Naive thymus-derived CD4-positive, alpha-beta T cell (primary cell): ENCODE measurements around the gene ATP8A1. TPM values are rescaled to one million over a fixed set of nuclear protein-coding genes. Genes with fewer than 3 reads are reported as not detected.

Source experiments
- ATAC-seq: fragments of 150-1000 bp; cut with Tn5 transposase; 2 replicates; pipeline ENCODE4 v1.10.0; 2021; ENCODE audit warnings: mild to moderate bottlenecking, moderate library complexity
- CTCF ChIA-PET: fragments of 350-600 bp; sonication (Branson Sonifier 250); formaldehyde crosslinking; loops from one replicate; lab custom pipeline; 2021; ENCODE audit warnings: antibody characterized with exemption; lab: Charles Lee
- POLR2A ChIA-PET: fragments of 350-600 bp; sonication (Branson Sonifier 250); formaldehyde crosslinking; loops from one replicate; lab custom pipeline; 2021; ENCODE audit warnings: antibody characterized with exemption, inconsistent platforms; lab: Charles Lee
- DNase-seq, 9 donors: peaks; one replicate each; pipeline versions ENCODE4 v3.0.0 to v3.0.0-alpha.2; 2020 to 2022; ENCODE audit warnings: mixed read lengths in 1 of 9
- H3K27ac ChIP-seq: one replicate; pipeline ENCODE4 v1.7.0; 2013; ENCODE audit warnings: mild to moderate bottlenecking, low read depth, low read length, moderate library complexity
- H3K27me3 ChIP-seq, 2 donors: one replicate each; pipeline ENCODE4 v1.7.0; 2013; ENCODE audit warnings: low read length in 2 of 2, mild to moderate bottlenecking in 2 of 2, moderate library complexity in 2 of 2; ENCODE audit not compliant: control insufficient read depth in 2 of 2, insufficient read depth in 2 of 2
- H3K36me3 ChIP-seq, 3 experiments: 1 replicate in 2 of 3; 2 replicates in 1 of 3; pipeline ENCODE4 v1.7.0; 2013; ENCODE audit warnings: low read length in 3 of 3, mild to moderate bottlenecking in 3 of 3, moderate library complexity in 1 of 3; ENCODE audit not compliant: insufficient read depth in 3 of 3, control insufficient read depth in 2 of 3
- H3K4me1 ChIP-seq, 2 donors: one replicate each; pipeline ENCODE4 v1.7.0; 2013; ENCODE audit warnings: low read length in 2 of 2, mild to moderate bottlenecking in 2 of 2, moderate library complexity in 1 of 2; ENCODE audit not compliant: control insufficient read depth in 2 of 2, insufficient read depth in 2 of 2
- H3K4me3 ChIP-seq: 2 replicates; pipeline ENCODE4 v1.7.0; 2013; ENCODE audit warnings: mild to moderate bottlenecking, low read length
- H3K9me3 ChIP-seq, 3 experiments: 1 replicate in 2 of 3; 2 replicates in 1 of 3; pipeline ENCODE4 v1.7.0; 2013; ENCODE audit warnings: low read length in 3 of 3; ENCODE audit not compliant: control insufficient read depth in 2 of 3
- H3K27ac Mint-ChIP-seq, 9 donors: one replicate each; pipeline ENCODE4 v1.8.0; 2020 to 2022; ENCODE audit warnings: mixed read lengths in 9 of 9, mild to moderate bottlenecking in 8 of 9, moderate library complexity in 5 of 9, inconsistent platforms in 2 of 9
- H3K27me3 Mint-ChIP-seq, 5 donors: one replicate each; pipeline ENCODE4 v1.8.0; 2021 to 2022; ENCODE audit warnings: mixed read lengths in 5 of 5, mild to moderate bottlenecking in 1 of 5
- H3K36me3 Mint-ChIP-seq, 5 donors: one replicate each; pipeline ENCODE4 v1.8.0; 2020 to 2022; ENCODE audit warnings: mixed read lengths in 5 of 5, mild to moderate bottlenecking in 3 of 5, inconsistent platforms in 1 of 5
- H3K4me1 Mint-ChIP-seq, 7 donors: one replicate each; pipeline ENCODE4 v1.8.0; 2020 to 2022; ENCODE audit warnings: mixed read lengths in 7 of 7, mild to moderate bottlenecking in 3 of 7, inconsistent platforms in 1 of 7
- H3K4me3 Mint-ChIP-seq, 10 donors: one replicate each; pipeline ENCODE4 v1.8.0; 2020 to 2022; ENCODE audit warnings: mild to moderate bottlenecking in 10 of 10, mixed read lengths in 10 of 10, moderate library complexity in 6 of 10, inconsistent platforms in 2 of 10
- H3K9me3 Mint-ChIP-seq, 11 donors: one replicate each; pipeline ENCODE4 v1.8.0; 2020 to 2022; ENCODE audit warnings: mixed read lengths in 11 of 11, mild to moderate bottlenecking in 4 of 11, inconsistent platforms in 1 of 11, moderate library complexity in 1 of 11
- intact Hi-C, 2 donors: fragments of 100-400 bp; cut with micrococcal nuclease; formaldehyde crosslinking; loops; one replicate each; pipeline ENCODE4 v1.15.1; 2023
- polyA plus RNA-seq, 2 donors: library from polyadenylated mRNA; unstranded; fragments of 300-500 nt; fragmentation: Illumina TruSeq; gene quantifications; one replicate each; pipeline ENCODE4 v1.2.3, GENCODE V29; 2021
- total RNA-seq, 6 experiments: library from RNA in 5 of 6; stranded (reverse) in 5 of 6; gene quantifications; 1 replicate in 5 of 6; 2 replicates in 1 of 6; pipeline ENCODE4 v1.2.3 and lab custom pipeline; 2021 to 2026

Gene ATP8A1
- total and polyA plus RNA-seq, 7 experiments from 2014 or later: 8.8 to 66.8 (median 48.5) TPM

GRCh38 chr4:42371305-42372252 lies 285.3 kb downstream of the ATP8A1 start:
- no peaks in the 10 kb centered on the region for H3K36me3 ChIP-seq
- intact Hi-C loops: loop anchor here (1.0 kb wide), 2 partner anchors 149 to 494 kb away; no protein-coding TSS in a partner anchor
- H3K27ac Mint-ChIP-seq: no peak overlapping the region

GRCh38 chr4:42369489-42369888 lies 287.4 kb downstream of the ATP8A1 start:
- Histone ChIP-seq H3K9me3 (no peaks in the 10 kb centered on the region), H3K27me3 (no peaks in the 10 kb centered on the region), H3K36me3 (no peaks in the 10 kb centered on the region), H3K27ac (no peak overlapping the region), H3K4me3 (no peak overlapping the region), H3K4me1 (no peaks in the 10 kb centered on the region)
- no peaks in the 10 kb centered on the region for H3K36me3 Mint-ChIP-seq
- H3K9me3 Mint-ChIP-seq: peaks cover 0 to 6% (median 0%) of the 10 kb centered on the region in 11 donors
- no peaks in the 10 kb centered on the region for H3K4me1 Mint-ChIP-seq
- ATAC-seq (no peak), DNase-seq (no peak)
- H3K27ac Mint-ChIP-seq: no peak overlapping the region
- H3K4me3 Mint-ChIP-seq: no peak overlapping the region
- intact Hi-C loops: no loop called here
- H3K27me3 Mint-ChIP-seq: peaks cover 5 to 27% (median 8%) of the 10 kb centered on the region in 5 donors
- ChIA-PET CTCF (no interaction called here), POLR2A (no interaction called here)

More at GRCh38 chr4:42371305-42372252, 285.3 kb downstream of the ATP8A1 start:
- ChIA-PET POLR2A (no interaction called here), CTCF (interaction anchor here (0.5 to 1.0 kb wide), 2 partner anchors 149 to 365 kb away, joined by 3 to 4 read pairs; no protein-coding TSS in a partner anchor)
- Mint-ChIP-seq H3K36me3 (no peaks in the 10 kb centered on the region), H3K27me3 (peaks cover 7 to 30% (median 22%) of the 10 kb centered on the region in 5 donors), H3K4me1 (no peaks in the 10 kb centered on the region), H3K9me3 (peaks cover 0 to 6% (median 2%) of the 10 kb centered on the region in 11 donors), H3K4me3 (no peak overlapping the region)
- Histone ChIP-seq H3K4me1 (no peaks in the 10 kb centered on the region), H3K4me3 (no peak overlapping the region), H3K9me3 (no peaks in the 10 kb centered on the region), H3K27me3 (no peaks in the 10 kb centered on the region), H3K27ac (no peak overlapping the region)
- DNase-seq: peak in 2 of 9 donors; percentile 3 to 4
- ATAC-seq: no peak

GRCh38 chr4:42366959-42367358 lies 289.9 kb downstream of the ATP8A1 start:
- Histone ChIP-seq H3K4me3 (no peak overlapping the region), H3K27me3 (no peaks in the 10 kb centered on the region), H3K36me3 (no peaks in the 10 kb centered on the region), H3K9me3 (no peaks in the 10 kb centered on the region), H3K4me1 (no peaks in the 10 kb centered on the region), H3K27ac (no peak overlapping the region)
- H3K4me1 Mint-ChIP-seq: no peaks in the 10 kb centered on the region
- H3K9me3 Mint-ChIP-seq: peaks cover 0 to 6% (median 1%) of the 10 kb centered on the region in 11 donors
- ATAC-seq (no peak), DNase-seq (no peak)
- peaks cover 0 to 4% (median 0%) of the 10 kb centered on the region in 5 donors for H3K36me3 Mint-ChIP-seq
- H3K27ac Mint-ChIP-seq: no peak overlapping the region
- CTCF ChIA-PET: interaction anchor here (0.6 kb wide), 1 partner anchor 1055 kb away, joined by 3 read pairs; no protein-coding TSS in a partner anchor
- intact Hi-C loops: no loop called here
- H3K4me3 Mint-ChIP-seq: no peak overlapping the region
- H3K27me3 Mint-ChIP-seq: peaks cover 5 to 28% (median 13%) of the 10 kb centered on the region in 5 donors
- POLR2A ChIA-PET: no interaction called here

DNA sequence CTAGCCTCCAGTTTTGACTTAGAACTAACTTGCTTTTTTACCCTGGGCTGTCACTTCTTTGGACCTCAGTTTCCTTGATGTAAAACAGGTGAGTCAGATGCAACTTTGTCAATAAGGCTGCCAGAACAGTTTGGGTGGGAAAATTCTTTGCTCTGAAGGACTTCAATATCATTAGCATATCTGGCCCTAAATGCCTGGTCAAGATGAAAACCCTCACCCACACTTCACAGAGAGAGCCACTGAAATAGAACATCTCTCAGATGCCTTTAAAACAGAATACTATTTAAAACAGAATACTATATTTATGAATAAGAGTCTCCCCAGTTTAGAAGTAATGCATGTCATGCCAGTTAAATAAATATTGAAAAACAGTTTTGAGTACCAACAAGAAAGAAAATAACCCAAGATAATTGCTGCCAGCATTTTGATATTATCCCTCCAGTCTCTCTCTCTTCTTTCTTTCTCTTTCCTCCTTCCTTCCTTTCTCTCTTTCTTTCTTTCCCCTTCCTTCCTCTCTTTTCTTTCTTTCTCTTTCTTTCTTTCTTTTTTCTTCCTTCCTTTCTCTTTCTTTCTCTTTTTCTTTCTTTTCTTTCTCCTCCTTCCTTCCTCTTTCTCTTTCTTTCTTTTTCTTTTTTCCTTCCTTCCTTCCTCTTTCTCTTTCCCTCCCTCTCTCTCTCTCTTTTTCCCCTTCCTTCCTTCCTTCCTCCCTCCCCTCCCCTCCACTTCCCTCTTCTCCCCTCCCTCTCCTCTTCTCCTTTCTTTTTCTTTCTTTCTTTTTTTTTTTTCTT lies 292.4 kb downstream of the ATP8A1 start:
- Histone ChIP-seq H3K27ac (no peak overlapping the region), H3K27me3 (no peaks in the 10 kb centered on the region), H3K9me3 (no peaks in the 10 kb centered on the region), H3K36me3 (no peaks in the 10 kb centered on the region), H3K4me1 (no peaks in the 10 kb centered on the region), H3K4me3 (no peak overlapping the region)
- Mint-ChIP-seq H3K9me3 (peaks cover 0 to 6% (median 1%) of the 10 kb centered on the region in 11 donors), H3K27ac (no peak overlapping the region), H3K27me3 (peaks cover 9 to 40% (median 16%) of the 10 kb centered on the region in 5 donors), H3K36me3 (peaks cover 0 to 4% (median 0%) of the 10 kb centered on the region in 5 donors), H3K4me1 (no peaks in the 10 kb centered on the region), H3K4me3 (no peak overlapping the region)
- ChIA-PET CTCF (no interaction called here), POLR2A (no interaction called here)
- intact Hi-C loops: no loop called here
- DNase-seq (no peak), ATAC-seq (no peak)

DNA sequence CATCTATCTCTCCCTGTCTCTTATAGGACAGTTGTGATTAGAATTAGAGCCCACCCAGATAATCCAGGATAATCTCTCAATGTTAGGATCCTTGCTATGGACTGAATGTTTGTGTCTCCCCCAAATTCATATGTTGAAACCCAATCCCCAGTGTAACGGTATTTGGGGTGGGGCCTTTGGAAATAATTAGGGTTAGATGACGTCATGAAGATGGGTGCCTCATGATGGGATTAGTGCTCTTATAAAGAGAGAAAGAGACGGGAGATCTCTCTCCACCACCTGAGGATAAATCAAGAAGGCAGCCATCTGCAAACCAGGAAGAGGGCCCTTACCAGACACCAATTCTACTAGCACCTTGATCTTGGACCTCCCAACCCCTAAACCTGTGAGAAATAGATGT lies 293.3 kb downstream of the ATP8A1 start:
- no peaks in the 10 kb centered on the region for H3K27me3 ChIP-seq
- Mint-ChIP-seq H3K4me3 (no peak overlapping the region), H3K36me3 (peaks cover 0 to 4% (median 0%) of the 10 kb centered on the region in 5 donors), H3K4me1 (no peaks in the 10 kb centered on the region), H3K27ac (no peak overlapping the region), H3K9me3 (peaks cover 0 to 5% (median 1%) of the 10 kb centered on the region in 11 donors), H3K27me3 (peaks cover 13 to 45% (median 22%) of the 10 kb centered on the region in 5 donors)
- no peaks in the 10 kb centered on the region for H3K36me3 ChIP-seq
- POLR2A ChIA-PET: no interaction called here
- no peaks in the 10 kb centered on the region for H3K9me3 ChIP-seq
- DNase-seq (no peak), ATAC-seq (no peak)
- H3K4me3 ChIP-seq: no peak overlapping the region
- no peaks in the 10 kb centered on the region for H3K4me1 ChIP-seq
- H3K27ac ChIP-seq: no peak overlapping the region
- intact Hi-C loops: no loop called here
- CTCF ChIA-PET: no interaction called here

DNA sequence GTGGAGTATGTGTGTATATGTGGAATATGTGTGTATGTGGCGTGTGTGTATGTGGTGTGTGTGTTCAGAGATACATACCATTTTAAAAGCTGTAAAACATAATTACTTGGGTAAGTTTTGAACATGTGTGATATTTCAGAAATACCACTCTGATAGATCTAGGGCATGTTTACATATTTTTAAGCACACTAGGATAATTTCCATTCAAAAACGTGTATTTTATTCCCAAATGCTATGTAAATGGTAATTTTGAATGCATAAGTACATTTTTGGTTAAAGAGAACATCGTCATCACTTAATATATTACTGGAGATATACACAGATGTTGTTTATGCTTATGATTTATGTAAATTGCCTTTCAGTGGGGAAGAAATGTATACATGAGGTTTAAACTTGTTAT lies 294.3 kb downstream of the ATP8A1 start:
- no peak for DNase-seq
- H3K36me3 ChIP-seq: no peaks in the 10 kb centered on the region

More for the DNA sequence above, 294.3 kb downstream of the ATP8A1 start:
- ATAC-seq: no peak
- ChIA-PET POLR2A (no interaction called here), CTCF (no interaction called here)
- intact Hi-C loops: no loop called here
- H3K9me3 ChIP-seq: no peaks in the 10 kb centered on the region
- Mint-ChIP-seq H3K4me1 (no peaks in the 10 kb centered on the region), H3K9me3 (peaks cover 0 to 5% (median 1%) of the 10 kb centered on the region in 11 donors), H3K27me3 (peaks cover 22 to 46% (median 30%) of the 10 kb centered on the region in 5 donors), H3K27ac (no peak overlapping the region), H3K4me3 (no peak overlapping the region), H3K36me3 (peaks cover 0 to 4% (median 0%) of the 10 kb centered on the region in 5 donors)
- H3K27me3 ChIP-seq: no peaks in the 10 kb centered on the region
- no peaks in the 10 kb centered on the region for H3K4me1 ChIP-seq
- no peak overlapping the region for H3K4me3 ChIP-seq
- H3K27ac ChIP-seq: no peak overlapping the region
